Activated CD8-positive, alpha-beta T cell treated with anti-CD3 and anti-CD28 coated beads for 36 hours (primary cell): ENCODE measurements around the gene AADACL4. TPM values are rescaled to one million over a fixed set of nuclear protein-coding genes. Genes with fewer than 3 reads are reported as not detected.
A peak's percentile ranks its signal among the peaks of the same experiment; 100 is the strongest.

Experiments
- ATAC-seq: fragments of 200-7000 bp; cut with Tn5 transposase; one replicate; pipeline ENCODE4 v1.10.0; 2021; ENCODE audit warnings: mild to moderate bottlenecking, moderate library complexity
- CTCF ChIA-PET: fragments of 350-600 bp; sonication (Branson Sonifier 250); formaldehyde crosslinking; loops from one replicate; lab custom pipeline; 2021; ENCODE audit warnings: antibody characterized with exemption; lab: Charles Lee
- POLR2A ChIA-PET: fragments of 350-600 bp; sonication (Branson Sonifier 250); formaldehyde crosslinking; loops from one replicate; lab custom pipeline; 2021; ENCODE audit warnings: antibody characterized with exemption; lab: Charles Lee
- DNase-seq: peaks from one replicate; pipeline ENCODE4 v3.0.0-alpha.2; 2020
- H3K27ac Mint-ChIP-seq: one replicate; pipeline ENCODE4 v1.8.0; 2021; ENCODE audit warnings: mild to moderate bottlenecking, mixed read lengths
- H3K27me3 Mint-ChIP-seq: one replicate; pipeline ENCODE4 v1.8.0; 2021; ENCODE audit warnings: mixed read lengths
- H3K36me3 Mint-ChIP-seq: one replicate; pipeline ENCODE4 v1.8.0; 2021; ENCODE audit warnings: low read depth, mixed read lengths
- H3K4me1 Mint-ChIP-seq: one replicate; pipeline ENCODE4 v1.8.0; 2021; ENCODE audit warnings: low read depth, mixed read lengths
- H3K4me3 Mint-ChIP-seq: one replicate; pipeline ENCODE4 v1.8.0; 2021; ENCODE audit warnings: mild to moderate bottlenecking, moderate library complexity, mixed read lengths
- H3K9me3 Mint-ChIP-seq: one replicate; pipeline ENCODE4 v1.8.0; 2021; ENCODE audit warnings: mixed read lengths
- intact Hi-C: fragments of 100-400 bp; cut with micrococcal nuclease; formaldehyde crosslinking; loops from one replicate; pipeline ENCODE4 v1.10.0; 2022
- total RNA-seq, 2 experiments: library from RNA; stranded (reverse); gene quantifications; one replicate each; pipeline ENCODE4 v1.2.3, GENCODE V29; 2021
- TF ChIP-seq, protein P1 (sequence below): fragments of 200-600 bp; IDR thresholded peaks from one replicate; pipeline ENCODE4 v1.8.0; 2022; ENCODE audit warnings: antibody characterized with exemption, mild to moderate bottlenecking

The AADACL4 gene
- total RNA-seq, 2 experiments from 2014 or later = not detected

DNA sequence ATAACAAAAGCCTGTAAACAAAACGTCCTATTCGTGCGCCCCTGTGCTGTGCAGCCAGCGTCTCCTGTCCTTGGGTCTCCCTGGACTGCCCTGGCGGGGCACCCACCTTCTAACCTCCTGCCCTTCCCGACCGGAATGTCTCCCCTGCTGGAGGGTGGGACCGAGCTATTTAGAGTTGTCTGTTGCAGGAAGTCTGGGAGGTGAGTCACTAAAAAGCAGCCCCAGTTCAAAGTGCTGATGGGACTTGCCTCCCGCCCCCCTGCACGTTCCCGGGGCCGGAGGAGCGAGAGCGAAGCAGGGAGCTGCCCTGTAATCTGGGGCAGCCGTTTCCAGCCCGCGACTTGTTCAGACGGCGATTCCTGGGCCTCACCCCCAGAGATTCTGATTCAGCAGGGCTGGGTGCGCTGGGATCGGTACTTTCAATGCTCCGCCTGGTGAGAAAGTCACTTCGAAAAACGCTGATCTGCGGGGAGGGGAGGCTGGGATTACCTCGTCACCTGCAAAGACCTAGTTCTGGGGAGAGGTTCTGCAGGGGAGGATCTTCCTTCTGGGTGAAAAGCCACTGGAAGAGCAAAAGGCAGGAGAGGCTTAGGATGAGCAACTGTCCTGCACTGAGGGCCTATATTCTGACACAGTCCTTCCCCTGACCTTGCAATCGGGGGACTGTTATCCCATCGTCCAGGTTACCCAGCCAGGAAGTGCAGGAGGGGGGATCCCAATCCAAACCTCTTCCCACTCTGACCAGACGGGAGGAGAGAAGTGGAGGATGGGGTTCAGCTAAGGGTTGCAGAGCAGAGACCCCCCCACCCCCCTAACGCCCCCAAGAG, 24.7 kb upstream of the AADACL4 start:
- TF ChIP-seq, protein P1, sequence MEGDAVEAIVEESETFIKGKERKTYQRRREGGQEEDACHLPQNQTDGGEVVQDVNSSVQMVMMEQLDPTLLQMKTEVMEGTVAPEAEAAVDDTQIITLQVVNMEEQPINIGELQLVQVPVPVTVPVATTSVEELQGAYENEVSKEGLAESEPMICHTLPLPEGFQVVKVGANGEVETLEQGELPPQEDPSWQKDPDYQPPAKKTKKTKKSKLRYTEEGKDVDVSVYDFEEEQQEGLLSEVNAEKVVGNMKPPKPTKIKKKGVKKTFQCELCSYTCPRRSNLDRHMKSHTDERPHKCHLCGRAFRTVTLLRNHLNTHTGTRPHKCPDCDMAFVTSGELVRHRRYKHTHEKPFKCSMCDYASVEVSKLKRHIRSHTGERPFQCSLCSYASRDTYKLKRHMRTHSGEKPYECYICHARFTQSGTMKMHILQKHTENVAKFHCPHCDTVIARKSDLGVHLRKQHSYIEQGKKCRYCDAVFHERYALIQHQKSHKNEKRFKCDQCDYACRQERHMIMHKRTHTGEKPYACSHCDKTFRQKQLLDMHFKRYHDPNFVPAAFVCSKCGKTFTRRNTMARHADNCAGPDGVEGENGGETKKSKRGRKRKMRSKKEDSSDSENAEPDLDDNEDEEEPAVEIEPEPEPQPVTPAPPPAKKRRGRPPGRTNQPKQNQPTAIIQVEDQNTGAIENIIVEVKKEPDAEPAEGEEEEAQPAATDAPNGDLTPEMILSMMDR = no peak
- ChIA-PET CTCF (interaction anchor here (0.7 to 6.4 kb wide), 29 partner anchors 16 to 494 kb away, joined by 3 to 34 read pairs (median 6); no protein-coding TSS in a partner anchor), POLR2A (interaction anchor here (0.6 to 5.6 kb wide), 17 partner anchors 14 to 325 kb away, joined by 3 to 43 read pairs (median 3); no protein-coding TSS in a partner anchor)
- H3K27me3 Mint-ChIP-seq = no peaks in the 10 kb centered on the region
- H3K9me3 Mint-ChIP-seq = no peaks in the 10 kb centered on the region
- peaks cover 33% of the 10 kb centered on the region for H3K36me3 Mint-ChIP-seq
- ATAC-seq = peak; percentile 31
- H3K27ac Mint-ChIP-seq = peak overlapping the region; percentile 99
- peak overlapping the region; percentile 96 for H3K4me3 Mint-ChIP-seq
- intact Hi-C loops = loop anchor here (2.0 to 5.0 kb wide), 2 partner anchors 107 to 146 kb away; no protein-coding TSS in a partner anchor
- DNase-seq = peak; percentile 78
- peaks cover 39% of the 10 kb centered on the region for H3K4me1 Mint-ChIP-seq

- peak; percentile 86 for DNase-seq
- H3K27me3 Mint-ChIP-seq = no peaks in the 10 kb centered on the region
- H3K4me1 Mint-ChIP-seq = peaks cover 32% of the 10 kb centered on the region
- H3K4me3 Mint-ChIP-seq = peak overlapping the region; percentile 96
- H3K27ac Mint-ChIP-seq = peak overlapping the region; percentile 99
- peaks cover 25% of the 10 kb centered on the region for H3K36me3 Mint-ChIP-seq
- ChIA-PET CTCF (interaction anchor here (0.7 to 6.4 kb wide), 25 partner anchors 10 to 348 kb away, joined by 3 to 34 read pairs (median 8); no protein-coding TSS in a partner anchor), POLR2A (interaction anchor here (0.6 to 5.6 kb wide), 10 partner anchors 10 to 289 kb away, joined by 3 to 43 read pairs (median 4); no protein-coding TSS in a partner anchor)
- ATAC-seq = peak; percentile 46
- H3K9me3 Mint-ChIP-seq = no peaks in the 10 kb centered on the region
- TF ChIP-seq, protein P1 = peak; percentile 98
- intact Hi-C loops = loop anchor here (2.0 to 10.0 kb wide), 3 partner anchors 108 to 305 kb away; no protein-coding TSS in a partner anchor
Measured at GRCh38 chr1:12619792-12620487, 23.9 kb upstream of the AADACL4 start.

DNA sequence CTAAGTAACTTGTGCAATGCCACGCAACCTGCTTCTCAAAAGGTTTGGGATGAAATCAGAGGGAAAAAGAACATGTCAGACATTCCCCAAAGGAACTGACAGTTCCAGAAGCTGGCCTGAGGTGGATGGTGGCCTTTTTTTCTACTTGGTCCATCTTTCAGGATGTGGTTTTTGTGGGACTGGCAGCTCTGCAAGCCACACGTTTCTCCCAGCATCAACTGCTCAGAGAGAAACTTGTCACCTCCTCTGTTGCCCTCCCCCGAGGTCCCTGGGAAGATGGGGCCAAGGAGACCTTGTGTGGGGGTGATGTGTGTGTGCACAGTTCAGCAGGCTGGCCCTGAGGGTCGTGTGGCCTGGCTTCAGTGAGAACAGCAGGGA, 23.4 kb upstream of the AADACL4 start:
- intact Hi-C loops = loop anchor here (10.0 kb wide), 1 partner anchor 306 kb away; no protein-coding TSS in a partner anchor
- ATAC-seq (peak; percentile 16), DNase-seq (peak; percentile 73)
- peaks cover 28% of the 10 kb centered on the region for H3K4me1 Mint-ChIP-seq
- POLR2A ChIA-PET = interaction anchor here (0.6 to 3.9 kb wide), 8 partner anchors 9 to 222 kb away, joined by 3 to 16 read pairs (median 3); no protein-coding TSS in a partner anchor
- peak overlapping the region; percentile 99 for H3K27ac Mint-ChIP-seq
- H3K36me3 Mint-ChIP-seq = peaks cover 20% of the 10 kb centered on the region
- peak overlapping the region; percentile 96 for H3K4me3 Mint-ChIP-seq
- H3K9me3 Mint-ChIP-seq = no peaks in the 10 kb centered on the region
- TF ChIP-seq, protein P1 = no peak
- H3K27me3 Mint-ChIP-seq = no peaks in the 10 kb centered on the region
- CTCF ChIA-PET = interaction anchor here (0.7 to 6.4 kb wide), 22 partner anchors 9 to 348 kb away, joined by 3 to 34 read pairs (median 8); no protein-coding TSS in a partner anchor

GRCh38 chr1:12620931-12621330, 23.0 kb upstream of the AADACL4 start:
- POLR2A ChIA-PET = interaction anchor here (0.6 to 1.4 kb wide), 4 partner anchors 9 to 191 kb away, joined by 3 to 4 read pairs (median 3); no protein-coding TSS in a partner anchor

More at GRCh38 chr1:12620931-12621330, 23.0 kb upstream of the AADACL4 start:
- Mint-ChIP-seq H3K9me3 (no peaks in the 10 kb centered on the region), H3K4me3 (peak overlapping the region; percentile 96), H3K4me1 (peaks cover 24% of the 10 kb centered on the region), H3K27ac (peak overlapping the region; percentile 99), H3K27me3 (no peaks in the 10 kb centered on the region), H3K36me3 (peaks cover 15% of the 10 kb centered on the region)
- TF ChIP-seq, protein P1 = no peak
- ATAC-seq (no peak), DNase-seq (no peak)
- CTCF ChIA-PET = interaction anchor here (1.1 to 6.4 kb wide), 16 partner anchors 9 to 349 kb away, joined by 3 to 34 read pairs (median 8); no protein-coding TSS in a partner anchor
- intact Hi-C loops = loop anchor here (10.0 kb wide), 1 partner anchor 306 kb away; no protein-coding TSS in a partner anchor
